Measurements from ENCODE around the gene DUS2. TPM values are rescaled to one million over a fixed set of nuclear protein-coding genes. Genes with fewer than 3 reads are reported as not detected.

Gene DUS2
- total RNA-seq, 1 experiment from 2014 or later: 33.6 TPM

DNA sequence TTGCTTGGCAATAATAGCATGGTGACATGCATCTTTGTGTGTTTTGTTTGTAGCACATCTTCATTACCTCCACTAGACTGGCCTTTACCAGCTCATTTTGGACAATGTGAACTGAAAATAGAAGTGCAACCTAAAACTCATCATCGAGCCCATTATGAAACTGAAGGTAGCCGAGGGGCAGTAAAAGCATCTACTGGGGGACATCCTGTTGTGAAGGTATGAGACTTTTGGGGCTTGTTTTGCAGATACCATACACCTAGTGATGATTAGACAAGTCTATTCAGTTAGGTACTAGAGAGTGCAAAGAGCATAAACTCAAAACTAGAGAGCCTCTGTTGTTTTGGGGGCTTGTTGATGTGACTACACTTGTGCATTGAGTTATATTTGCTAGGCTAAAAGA is 103.3 kb downstream of the DUS2 start:
- no peak overlapping the region for H3K4me3 Mint-ChIP-seq (ENCODE audit: unreplicated experiment)
- H3K36me3 Mint-ChIP-seq (ENCODE audit: insufficient read depth, unreplicated experiment): no peaks in the 10 kb centered on the region
- Histone ChIP-seq H3K36me3 (ENCODE audit: control insufficient read depth, insufficient read depth, low read length) (peaks cover 2% of the 10 kb centered on the region; the same call in 1 of the 2 replicates), H3K27me3 (replicated peaks; ENCODE audit: control insufficient read depth, insufficient read depth, low read length) (no peaks in the 10 kb centered on the region), H3K4me3 (ENCODE audit: low read depth, low read length) (no peak overlapping the region), H3K9me3 (no peaks in the 10 kb centered on the region), H3K4me1 (no peaks in the 10 kb centered on the region)
- no peaks in the 10 kb centered on the region for H3K27me3 Mint-ChIP-seq (ENCODE audit: insufficient read depth, unreplicated experiment)
- BruUV-seq (replicated peaks): no TSS peak
- no peaks in the 10 kb centered on the region for H3K9me3 Mint-ChIP-seq (ENCODE audit: unreplicated experiment)
- DNase-seq: no peak
- ChIA-PET CTCF (no interaction called here), POLR2A (no interaction called here)
- H3K27ac Mint-ChIP-seq (ENCODE audit: unreplicated experiment): no peak overlapping the region
- TF ChIP-seq CTCF (IDR thresholded peaks at IDR 0.05; ENCODE audit: insufficient read depth in 1 of 2, low read depth in 1 of 2, low read length in 1 of 2, severe bottlenecking in 1 of 2, unreplicated experiment in 1 of 2): no peak
- intact Hi-C loops (cut with micrococcal nuclease; ENCODE audit: unreplicated experiment): no loop called here
- H3K4me1 Mint-ChIP-seq (ENCODE audit: low read depth, unreplicated experiment): no peaks in the 10 kb centered on the region

DNA sequence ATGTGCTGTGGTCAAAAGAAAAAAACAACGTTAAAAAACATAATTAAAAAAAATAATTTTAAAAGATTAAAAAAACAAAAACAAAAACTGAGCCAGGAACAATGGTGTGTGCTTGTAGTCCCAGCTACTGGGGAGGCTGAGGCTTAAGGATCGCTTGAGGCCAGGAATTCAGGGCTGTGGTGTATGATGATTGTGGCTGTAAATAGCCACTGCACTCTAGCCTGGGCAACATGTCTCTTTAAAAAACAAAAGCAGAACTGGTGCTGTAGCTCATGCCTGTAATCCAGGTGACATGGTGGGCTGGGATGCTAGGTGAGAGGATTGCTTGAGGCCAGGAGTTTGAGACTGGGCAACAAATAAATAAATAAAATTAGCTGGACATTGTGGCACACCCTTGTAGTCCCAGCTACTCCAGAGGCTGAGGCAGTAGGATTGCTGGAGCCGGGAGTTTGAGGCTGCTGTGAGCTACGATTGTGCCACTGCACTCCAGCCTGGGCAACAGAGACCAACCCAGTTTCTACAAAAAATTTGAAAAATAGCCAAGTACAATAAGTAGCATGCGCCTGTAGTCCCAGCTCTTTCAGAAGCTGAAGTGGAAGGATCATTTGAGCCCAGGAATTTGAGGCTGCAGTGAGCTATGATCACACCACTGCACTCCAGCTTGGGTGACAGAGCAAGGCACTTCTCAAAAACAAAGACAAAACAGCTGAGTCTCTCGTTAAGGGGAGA is 105.7 kb downstream of the DUS2 start:
- DNase-seq: no peak
- BruUV-seq (replicated peaks): no TSS peak
- H3K27ac Mint-ChIP-seq (ENCODE audit: unreplicated experiment): no peak overlapping the region
- Histone ChIP-seq H3K36me3 (ENCODE audit: control insufficient read depth, insufficient read depth, low read length) (peaks cover 2% of the 10 kb centered on the region; the same call in 1 of the 2 replicates), H3K9me3 (no peaks in the 10 kb centered on the region), H3K4me1 (no peaks in the 10 kb centered on the region), H3K27me3 (replicated peaks; ENCODE audit: control insufficient read depth, insufficient read depth, low read length) (no peaks in the 10 kb centered on the region), H3K4me3 (ENCODE audit: low read depth, low read length) (no peak overlapping the region)
- ChIA-PET POLR2A (no interaction called here), CTCF (interaction anchor here (1.6 kb wide), 1 partner anchor 35 kb away, joined by 7 read pairs; no protein-coding TSS in a partner anchor)
- intact Hi-C loops (cut with micrococcal nuclease; ENCODE audit: unreplicated experiment): no loop called here
- H3K4me3 Mint-ChIP-seq (ENCODE audit: unreplicated experiment): no peak overlapping the region
- H3K27me3 Mint-ChIP-seq (ENCODE audit: insufficient read depth, unreplicated experiment): no peaks in the 10 kb centered on the region
- H3K4me1 Mint-ChIP-seq (ENCODE audit: low read depth, unreplicated experiment): no peaks in the 10 kb centered on the region
- TF ChIP-seq CTCF (IDR thresholded peaks at IDR 0.05; ENCODE audit: insufficient read depth in 1 of 2, low read depth in 1 of 2, low read length in 1 of 2, severe bottlenecking in 1 of 2, unreplicated experiment in 1 of 2): no peak
- H3K9me3 Mint-ChIP-seq (ENCODE audit: unreplicated experiment): no peaks in the 10 kb centered on the region
- no peaks in the 10 kb centered on the region for H3K36me3 Mint-ChIP-seq (ENCODE audit: insufficient read depth, unreplicated experiment)

Other genes starting within 250 kb of the DUS2 start
- 21.8 and 23.8 TPM in 2 replicates for gene RANBP10, start 216.7 kb upstream of the DUS2 start, total RNA-seq (2022)
- gene TSNAXIP1, start 216.4 kb upstream of the DUS2 start, total RNA-seq (2022): 0.84 and 0.91 TPM in 2 replicates
- gene THAP11, start 181.0 kb upstream of the DUS2 start, total RNA-seq (2022): 46.8 and 50.5 TPM in 2 replicates
- gene NUTF2, start 176.4 kb upstream of the DUS2 start, total RNA-seq (2022): 239 and 245 TPM in 2 replicates
- 70.9 and 80.1 TPM in 2 replicates for gene CENPT, start 175.6 kb upstream of the DUS2 start, total RNA-seq (2022)
- gene EDC4, start 150.2 kb upstream of the DUS2 start, total RNA-seq (2022): 124 and 139 TPM in 2 replicates
- 0.93 TPM in 1 of 2 replicates, not detected in the other for gene NRN1L, start 138.4 kb upstream of the DUS2 start, total RNA-seq (2022)
- 35.1 and 41.3 TPM in 2 replicates for gene PSKH1, start 130.0 kb upstream of the DUS2 start, total RNA-seq (2022)
- gene CTRL, start 91.4 kb upstream of the DUS2 start, total RNA-seq (2022): 0.66 and 2.3 TPM in 2 replicates
- 26.9 and 31.6 TPM in 2 replicates for gene PSMB10, start 86.4 kb upstream of the DUS2 start, total RNA-seq (2022)
- gene LCAT, start 79.2 kb upstream of the DUS2 start, total RNA-seq (2022): 26.3 and 33.3 TPM in 2 replicates
- 97.0 and 107 TPM in 2 replicates for gene SLC12A4, start 54.6 kb upstream of the DUS2 start, total RNA-seq (2022)
- not detected in 2 replicates for gene DPEP3, start 42.8 kb upstream of the DUS2 start, total RNA-seq (2022)
- not detected in 2 replicates for gene DPEP2, start 23.8 kb upstream of the DUS2 start, total RNA-seq (2022)
- gene DPEP2NB, start 7.4 kb upstream of the DUS2 start, total RNA-seq (2022): not detected in 2 replicates
- 15.9 and 17.1 TPM in 2 replicates for gene DDX28, start 52 bp upstream of the DUS2 start, total RNA-seq (2022)
- 40.0 and 43.9 TPM in 2 replicates for gene NFATC3, start 62.1 kb downstream of the DUS2 start, total RNA-seq (2022)
- 109 and 110 TPM in 2 replicates for gene ESRP2, start 212.8 kb downstream of the DUS2 start, total RNA-seq (2022)
- gene PLA2G15, start 222.1 kb downstream of the DUS2 start, total RNA-seq (2022): 33.2 and 33.4 TPM in 2 replicates
- 236 and 267 TPM in 2 replicates for gene SLC7A6, start 241.2 kb downstream of the DUS2 start, total RNA-seq (2022)

Measured in Caco-2 (cell line).